Measurements from ENCODE around the gene FBXO31. TPM values are rescaled to one million over a fixed set of nuclear protein-coding genes. Genes with fewer than 3 reads are reported as not detected.

Gene FBXO31
- total and polyA plus RNA-seq, 9 of the 15 experiments (the other 6 are each of a cell fraction or from before 2014, with no cell fraction given), result 0.18 to 33.3 (median 10.9) TPM

DNA sequence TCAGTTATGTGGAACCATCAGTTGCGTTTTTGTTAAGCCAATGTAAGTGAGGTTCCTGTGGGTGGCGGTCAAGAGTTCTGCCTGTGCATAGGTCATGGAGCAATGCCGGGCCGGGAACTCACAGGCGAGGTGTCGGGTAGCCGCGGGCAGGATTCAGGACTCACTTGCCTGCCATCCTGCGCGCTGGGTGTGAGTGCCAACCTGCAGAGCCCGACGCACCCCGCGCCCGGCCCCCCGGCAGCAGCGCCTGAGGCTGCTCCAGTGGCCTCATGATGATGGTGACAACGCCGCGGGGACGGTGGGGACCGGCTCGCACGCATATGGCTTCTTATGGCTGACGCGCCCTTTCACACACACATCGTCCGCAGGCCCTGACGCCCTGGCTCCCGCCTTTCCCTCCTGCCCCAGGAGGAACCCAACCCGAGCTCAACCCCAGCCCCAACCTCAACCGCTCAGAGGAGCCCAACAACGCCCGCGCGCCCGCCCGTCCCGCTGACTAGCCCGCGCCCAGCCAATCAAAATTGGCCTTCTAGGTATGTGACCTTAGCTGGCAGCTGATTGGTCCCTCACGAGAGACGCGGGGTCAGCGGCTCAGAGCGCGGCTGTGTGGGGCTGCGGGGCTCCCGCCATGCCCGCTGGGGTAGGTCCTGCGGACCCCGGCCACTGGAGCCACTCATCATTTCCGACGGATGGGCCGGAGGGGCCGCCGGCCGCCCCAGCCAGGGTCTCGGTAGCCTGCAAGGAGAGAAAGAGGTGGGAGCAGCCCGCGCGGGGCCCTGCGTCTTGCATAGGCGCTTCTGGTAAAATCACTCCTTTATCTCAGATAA is 66.4 kb downstream of the FBXO31 start, which contains the start of gene C16orf95 (continued):
- TF ChIP-seq, protein P1, sequence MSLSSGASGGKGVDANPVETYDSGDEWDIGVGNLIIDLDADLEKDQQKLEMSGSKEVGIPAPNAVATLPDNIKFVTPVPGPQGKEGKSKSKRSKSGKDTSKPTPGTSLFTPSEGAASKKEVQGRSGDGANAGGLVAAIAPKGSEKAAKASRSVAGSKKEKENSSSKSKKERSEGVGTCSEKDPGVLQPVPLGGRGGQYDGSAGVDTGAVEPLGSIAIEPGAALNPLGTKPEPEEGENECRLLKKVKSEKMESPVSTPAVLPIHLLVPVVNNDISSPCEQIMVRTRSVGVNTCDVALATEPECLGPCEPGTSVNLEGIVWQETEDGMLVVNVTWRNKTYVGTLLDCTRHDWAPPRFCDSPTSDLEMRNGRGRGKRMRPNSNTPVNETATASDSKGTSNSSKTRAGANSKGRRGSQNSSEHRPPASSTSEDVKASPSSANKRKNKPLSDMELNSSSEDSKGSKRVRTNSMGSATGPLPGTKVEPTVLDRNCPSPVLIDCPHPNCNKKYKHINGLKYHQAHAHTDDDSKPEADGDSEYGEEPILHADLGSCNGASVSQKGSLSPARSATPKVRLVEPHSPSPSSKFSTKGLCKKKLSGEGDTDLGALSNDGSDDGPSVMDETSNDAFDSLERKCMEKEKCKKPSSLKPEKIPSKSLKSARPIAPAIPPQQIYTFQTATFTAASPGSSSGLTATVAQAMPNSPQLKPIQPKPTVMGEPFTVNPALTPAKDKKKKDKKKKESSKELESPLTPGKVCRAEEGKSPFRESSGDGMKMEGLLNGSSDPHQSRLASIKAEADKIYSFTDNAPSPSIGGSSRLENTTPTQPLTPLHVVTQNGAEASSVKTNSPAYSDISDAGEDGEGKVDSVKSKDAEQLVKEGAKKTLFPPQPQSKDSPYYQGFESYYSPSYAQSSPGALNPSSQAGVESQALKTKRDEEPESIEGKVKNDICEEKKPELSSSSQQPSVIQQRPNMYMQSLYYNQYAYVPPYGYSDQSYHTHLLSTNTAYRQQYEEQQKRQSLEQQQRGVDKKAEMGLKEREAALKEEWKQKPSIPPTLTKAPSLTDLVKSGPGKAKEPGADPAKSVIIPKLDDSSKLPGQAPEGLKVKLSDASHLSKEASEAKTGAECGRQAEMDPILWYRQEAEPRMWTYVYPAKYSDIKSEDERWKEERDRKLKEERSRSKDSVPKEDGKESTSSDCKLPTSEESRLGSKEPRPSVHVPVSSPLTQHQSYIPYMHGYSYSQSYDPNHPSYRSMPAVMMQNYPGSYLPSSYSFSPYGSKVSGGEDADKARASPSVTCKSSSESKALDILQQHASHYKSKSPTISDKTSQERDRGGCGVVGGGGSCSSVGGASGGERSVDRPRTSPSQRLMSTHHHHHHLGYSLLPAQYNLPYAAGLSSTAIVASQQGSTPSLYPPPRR (CRISPR knock-in tag; IDR thresholded peaks at IDR 0.05; ENCODE audit: borderline replicate concordance), result peak; percentile 92; the same call in 1 of the 2 replicates
- TF ChIP-seq CEBPB (tag; IDR thresholded peaks at IDR 0.05), result peak; percentile 76
- TF ChIP-seq, protein P2, sequence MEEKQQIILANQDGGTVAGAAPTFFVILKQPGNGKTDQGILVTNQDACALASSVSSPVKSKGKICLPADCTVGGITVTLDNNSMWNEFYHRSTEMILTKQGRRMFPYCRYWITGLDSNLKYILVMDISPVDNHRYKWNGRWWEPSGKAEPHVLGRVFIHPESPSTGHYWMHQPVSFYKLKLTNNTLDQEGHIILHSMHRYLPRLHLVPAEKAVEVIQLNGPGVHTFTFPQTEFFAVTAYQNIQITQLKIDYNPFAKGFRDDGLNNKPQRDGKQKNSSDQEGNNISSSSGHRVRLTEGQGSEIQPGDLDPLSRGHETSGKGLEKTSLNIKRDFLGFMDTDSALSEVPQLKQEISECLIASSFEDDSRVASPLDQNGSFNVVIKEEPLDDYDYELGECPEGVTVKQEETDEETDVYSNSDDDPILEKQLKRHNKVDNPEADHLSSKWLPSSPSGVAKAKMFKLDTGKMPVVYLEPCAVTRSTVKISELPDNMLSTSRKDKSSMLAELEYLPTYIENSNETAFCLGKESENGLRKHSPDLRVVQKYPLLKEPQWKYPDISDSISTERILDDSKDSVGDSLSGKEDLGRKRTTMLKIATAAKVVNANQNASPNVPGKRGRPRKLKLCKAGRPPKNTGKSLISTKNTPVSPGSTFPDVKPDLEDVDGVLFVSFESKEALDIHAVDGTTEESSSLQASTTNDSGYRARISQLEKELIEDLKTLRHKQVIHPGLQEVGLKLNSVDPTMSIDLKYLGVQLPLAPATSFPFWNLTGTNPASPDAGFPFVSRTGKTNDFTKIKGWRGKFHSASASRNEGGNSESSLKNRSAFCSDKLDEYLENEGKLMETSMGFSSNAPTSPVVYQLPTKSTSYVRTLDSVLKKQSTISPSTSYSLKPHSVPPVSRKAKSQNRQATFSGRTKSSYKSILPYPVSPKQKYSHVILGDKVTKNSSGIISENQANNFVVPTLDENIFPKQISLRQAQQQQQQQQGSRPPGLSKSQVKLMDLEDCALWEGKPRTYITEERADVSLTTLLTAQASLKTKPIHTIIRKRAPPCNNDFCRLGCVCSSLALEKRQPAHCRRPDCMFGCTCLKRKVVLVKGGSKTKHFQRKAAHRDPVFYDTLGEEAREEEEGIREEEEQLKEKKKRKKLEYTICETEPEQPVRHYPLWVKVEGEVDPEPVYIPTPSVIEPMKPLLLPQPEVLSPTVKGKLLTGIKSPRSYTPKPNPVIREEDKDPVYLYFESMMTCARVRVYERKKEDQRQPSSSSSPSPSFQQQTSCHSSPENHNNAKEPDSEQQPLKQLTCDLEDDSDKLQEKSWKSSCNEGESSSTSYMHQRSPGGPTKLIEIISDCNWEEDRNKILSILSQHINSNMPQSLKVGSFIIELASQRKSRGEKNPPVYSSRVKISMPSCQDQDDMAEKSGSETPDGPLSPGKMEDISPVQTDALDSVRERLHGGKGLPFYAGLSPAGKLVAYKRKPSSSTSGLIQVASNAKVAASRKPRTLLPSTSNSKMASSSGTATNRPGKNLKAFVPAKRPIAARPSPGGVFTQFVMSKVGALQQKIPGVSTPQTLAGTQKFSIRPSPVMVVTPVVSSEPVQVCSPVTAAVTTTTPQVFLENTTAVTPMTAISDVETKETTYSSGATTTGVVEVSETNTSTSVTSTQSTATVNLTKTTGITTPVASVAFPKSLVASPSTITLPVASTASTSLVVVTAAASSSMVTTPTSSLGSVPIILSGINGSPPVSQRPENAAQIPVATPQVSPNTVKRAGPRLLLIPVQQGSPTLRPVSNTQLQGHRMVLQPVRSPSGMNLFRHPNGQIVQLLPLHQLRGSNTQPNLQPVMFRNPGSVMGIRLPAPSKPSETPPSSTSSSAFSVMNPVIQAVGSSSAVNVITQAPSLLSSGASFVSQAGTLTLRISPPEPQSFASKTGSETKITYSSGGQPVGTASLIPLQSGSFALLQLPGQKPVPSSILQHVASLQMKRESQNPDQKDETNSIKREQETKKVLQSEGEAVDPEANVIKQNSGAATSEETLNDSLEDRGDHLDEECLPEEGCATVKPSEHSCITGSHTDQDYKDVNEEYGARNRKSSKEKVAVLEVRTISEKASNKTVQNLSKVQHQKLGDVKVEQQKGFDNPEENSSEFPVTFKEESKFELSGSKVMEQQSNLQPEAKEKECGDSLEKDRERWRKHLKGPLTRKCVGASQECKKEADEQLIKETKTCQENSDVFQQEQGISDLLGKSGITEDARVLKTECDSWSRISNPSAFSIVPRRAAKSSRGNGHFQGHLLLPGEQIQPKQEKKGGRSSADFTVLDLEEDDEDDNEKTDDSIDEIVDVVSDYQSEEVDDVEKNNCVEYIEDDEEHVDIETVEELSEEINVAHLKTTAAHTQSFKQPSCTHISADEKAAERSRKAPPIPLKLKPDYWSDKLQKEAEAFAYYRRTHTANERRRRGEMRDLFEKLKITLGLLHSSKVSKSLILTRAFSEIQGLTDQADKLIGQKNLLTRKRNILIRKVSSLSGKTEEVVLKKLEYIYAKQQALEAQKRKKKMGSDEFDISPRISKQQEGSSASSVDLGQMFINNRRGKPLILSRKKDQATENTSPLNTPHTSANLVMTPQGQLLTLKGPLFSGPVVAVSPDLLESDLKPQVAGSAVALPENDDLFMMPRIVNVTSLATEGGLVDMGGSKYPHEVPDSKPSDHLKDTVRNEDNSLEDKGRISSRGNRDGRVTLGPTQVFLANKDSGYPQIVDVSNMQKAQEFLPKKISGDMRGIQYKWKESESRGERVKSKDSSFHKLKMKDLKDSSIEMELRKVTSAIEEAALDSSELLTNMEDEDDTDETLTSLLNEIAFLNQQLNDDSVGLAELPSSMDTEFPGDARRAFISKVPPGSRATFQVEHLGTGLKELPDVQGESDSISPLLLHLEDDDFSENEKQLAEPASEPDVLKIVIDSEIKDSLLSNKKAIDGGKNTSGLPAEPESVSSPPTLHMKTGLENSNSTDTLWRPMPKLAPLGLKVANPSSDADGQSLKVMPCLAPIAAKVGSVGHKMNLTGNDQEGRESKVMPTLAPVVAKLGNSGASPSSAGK (IDR thresholded peaks at IDR 0.05), result peak; percentile 73
- no peak for TF ChIP-seq ZNF785 (CRISPR knock-in tag; IDR thresholded peaks at IDR 0.05)
- no peak for TF ChIP-seq ZNF140 (CRISPR knock-in tag; IDR thresholded peaks at IDR 0.05)
- TF ChIP-seq, protein P3, sequence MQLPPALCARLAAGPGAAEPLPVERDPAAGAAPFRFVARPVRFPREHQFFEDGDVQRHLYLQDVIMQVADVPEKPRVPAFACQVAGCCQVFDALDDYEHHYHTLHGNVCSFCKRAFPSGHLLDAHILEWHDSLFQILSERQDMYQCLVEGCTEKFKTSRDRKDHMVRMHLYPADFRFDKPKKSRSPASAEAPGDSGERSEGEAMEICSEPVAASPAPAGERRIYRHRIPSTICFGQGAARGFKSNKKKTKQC (CRISPR knock-in tag; IDR thresholded peaks at IDR 0.05), result peak; percentile 75

All from K562 (cell line).